GM12864 (cell line): ENCODE measurements around the gene KIAA1549.

Source experiments
- DNase-seq: peaks from one replicate; pipeline ENCODE4 v3.0.0-alpha.2; 2011; ENCODE audit warnings: low read depth
- H3K4me3 ChIP-seq: 2 replicates; pipeline ENCODE4 v1.5.1; 2011; ENCODE audit warnings: mild to moderate bottlenecking, low read depth, low read length, control low read depth
- TF ChIP-seq, protein P1 (sequence below): IDR thresholded peaks from 2 replicates; pipeline ENCODE4 v1.5.1; 2011; ENCODE audit warnings: low read depth, mild to moderate bottlenecking, moderate library complexity, low read length, control low read depth, inconsistent platforms; ENCODE audit errors: missing control alignments

KIAA1549 gene

DNA sequence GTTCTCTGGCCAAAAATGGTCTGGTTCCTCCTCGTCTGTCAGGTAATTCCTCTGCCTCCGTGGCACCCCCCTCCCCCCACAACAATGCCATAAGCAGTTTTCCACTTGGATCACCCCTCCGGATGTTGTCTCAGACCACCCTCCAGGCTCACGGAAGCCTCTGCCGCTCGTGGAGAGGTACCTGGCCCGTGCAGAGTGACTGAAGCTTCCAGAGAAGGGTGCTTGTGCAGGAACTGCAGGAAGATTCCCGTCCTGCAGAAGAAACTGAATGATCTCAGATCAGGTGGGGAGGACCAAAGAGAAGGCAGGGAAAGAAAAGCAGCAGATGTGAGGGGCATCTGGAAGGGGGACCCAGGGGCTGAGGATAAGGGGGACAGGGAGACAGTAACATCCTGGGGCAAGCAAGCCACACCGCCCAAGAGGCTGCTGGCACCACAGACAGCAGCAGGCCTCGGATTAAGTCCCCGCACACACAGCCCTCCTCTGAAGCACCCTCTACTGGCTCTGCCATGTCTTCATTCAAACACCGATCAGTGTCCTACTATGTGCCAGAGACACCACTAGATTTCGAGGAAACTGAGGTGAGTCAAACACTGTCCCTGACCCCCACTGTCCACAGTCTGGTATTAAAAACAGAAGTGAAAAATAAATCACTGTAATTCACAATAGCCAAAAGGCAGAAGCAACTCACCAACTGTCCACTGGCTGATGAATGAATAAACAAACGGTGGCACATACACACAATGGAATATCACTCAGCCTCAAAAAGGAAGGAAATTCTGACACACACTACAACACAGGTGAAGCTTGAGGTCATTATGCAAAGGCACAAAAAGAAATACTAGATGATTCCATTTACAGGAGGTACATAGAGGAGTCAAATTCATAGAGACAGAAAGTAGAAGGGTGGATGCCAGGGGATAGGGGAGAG lies 26.4 kb downstream of the KIAA1549 start:
- TF ChIP-seq, protein P1, sequence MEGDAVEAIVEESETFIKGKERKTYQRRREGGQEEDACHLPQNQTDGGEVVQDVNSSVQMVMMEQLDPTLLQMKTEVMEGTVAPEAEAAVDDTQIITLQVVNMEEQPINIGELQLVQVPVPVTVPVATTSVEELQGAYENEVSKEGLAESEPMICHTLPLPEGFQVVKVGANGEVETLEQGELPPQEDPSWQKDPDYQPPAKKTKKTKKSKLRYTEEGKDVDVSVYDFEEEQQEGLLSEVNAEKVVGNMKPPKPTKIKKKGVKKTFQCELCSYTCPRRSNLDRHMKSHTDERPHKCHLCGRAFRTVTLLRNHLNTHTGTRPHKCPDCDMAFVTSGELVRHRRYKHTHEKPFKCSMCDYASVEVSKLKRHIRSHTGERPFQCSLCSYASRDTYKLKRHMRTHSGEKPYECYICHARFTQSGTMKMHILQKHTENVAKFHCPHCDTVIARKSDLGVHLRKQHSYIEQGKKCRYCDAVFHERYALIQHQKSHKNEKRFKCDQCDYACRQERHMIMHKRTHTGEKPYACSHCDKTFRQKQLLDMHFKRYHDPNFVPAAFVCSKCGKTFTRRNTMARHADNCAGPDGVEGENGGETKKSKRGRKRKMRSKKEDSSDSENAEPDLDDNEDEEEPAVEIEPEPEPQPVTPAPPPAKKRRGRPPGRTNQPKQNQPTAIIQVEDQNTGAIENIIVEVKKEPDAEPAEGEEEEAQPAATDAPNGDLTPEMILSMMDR: no peak
- no peak for DNase-seq
- H3K4me3 ChIP-seq: no peak overlapping the region

DNA sequence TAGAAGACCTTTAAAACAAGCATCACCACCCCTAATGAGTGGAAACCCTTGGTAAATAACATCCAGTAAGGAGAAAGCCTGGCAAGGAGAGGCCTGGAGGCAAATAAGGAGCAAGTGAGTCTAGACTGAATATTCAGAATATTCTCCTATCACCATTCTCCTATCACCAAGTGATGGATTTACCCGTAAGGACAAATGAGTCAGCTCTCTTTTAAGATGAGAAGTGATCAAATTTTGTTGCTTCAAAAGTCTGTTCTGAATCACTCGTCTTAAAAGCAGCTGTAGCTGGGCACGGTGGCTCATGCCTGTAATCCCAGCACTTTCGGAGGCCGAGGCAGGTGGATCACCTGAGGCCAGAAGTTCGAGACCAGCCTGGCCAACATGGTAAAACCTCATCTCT lies 28.4 kb downstream of the KIAA1549 start:
- H3K4me3 ChIP-seq: no peak overlapping the region
- TF ChIP-seq, protein P1: no peak
- no peak for DNase-seq

DNA sequence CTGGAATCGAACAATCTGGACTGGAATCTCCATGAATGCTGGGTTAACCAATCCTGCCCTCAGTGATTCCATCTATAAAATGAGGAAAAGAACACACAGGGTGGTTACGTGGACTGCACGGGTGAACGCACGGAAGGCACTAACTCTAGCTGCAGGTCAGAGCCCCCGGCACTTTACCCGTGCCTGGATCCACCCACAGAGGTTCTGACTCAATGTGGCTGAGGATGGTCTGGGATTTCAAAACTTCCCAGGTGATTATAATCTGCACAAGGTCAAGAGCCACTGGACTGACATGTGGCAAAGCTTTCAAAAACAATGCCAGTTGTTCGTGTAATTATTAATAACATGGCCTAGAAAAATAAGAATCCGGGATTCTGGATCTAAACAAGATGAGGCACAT lies 29.2 kb downstream of the KIAA1549 start:
- H3K4me3 ChIP-seq: no peak overlapping the region
- DNase-seq: no peak
- TF ChIP-seq, protein P1: no peak

DNA sequence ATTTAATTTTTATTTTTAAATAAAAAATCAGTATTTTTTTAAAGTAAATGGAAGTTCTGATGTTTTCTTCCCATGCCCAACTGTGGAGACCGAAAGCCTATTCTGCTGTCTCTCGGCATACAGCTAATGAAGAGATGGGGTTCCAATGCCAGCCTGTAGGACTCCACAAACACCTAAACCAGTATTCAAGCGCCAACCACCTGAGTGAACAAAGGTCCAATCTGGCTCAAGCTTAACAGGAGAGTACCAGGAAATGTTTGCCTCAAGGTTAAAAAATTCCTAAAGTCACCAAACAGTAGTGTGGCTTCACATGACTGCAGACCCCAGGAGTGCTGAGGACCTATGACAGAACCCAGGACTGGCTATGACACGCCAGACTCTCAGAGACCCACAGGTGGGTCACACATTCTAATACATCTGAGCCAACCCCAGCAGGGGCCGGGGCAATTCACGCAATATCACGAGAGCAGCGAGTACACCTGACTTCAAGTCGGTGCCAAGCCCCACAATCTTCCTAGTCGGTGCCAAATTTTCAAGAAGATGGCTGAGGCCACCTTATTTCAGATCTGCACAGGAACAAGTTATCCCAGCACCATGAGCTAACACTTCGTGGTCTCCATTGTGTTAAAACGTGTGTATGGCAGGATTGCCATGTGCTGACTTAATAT lies 31.6 kb downstream of the KIAA1549 start:
- DNase-seq: no peak
- TF ChIP-seq, protein P1: no peak
- H3K4me3 ChIP-seq: no peak overlapping the region

DNA sequence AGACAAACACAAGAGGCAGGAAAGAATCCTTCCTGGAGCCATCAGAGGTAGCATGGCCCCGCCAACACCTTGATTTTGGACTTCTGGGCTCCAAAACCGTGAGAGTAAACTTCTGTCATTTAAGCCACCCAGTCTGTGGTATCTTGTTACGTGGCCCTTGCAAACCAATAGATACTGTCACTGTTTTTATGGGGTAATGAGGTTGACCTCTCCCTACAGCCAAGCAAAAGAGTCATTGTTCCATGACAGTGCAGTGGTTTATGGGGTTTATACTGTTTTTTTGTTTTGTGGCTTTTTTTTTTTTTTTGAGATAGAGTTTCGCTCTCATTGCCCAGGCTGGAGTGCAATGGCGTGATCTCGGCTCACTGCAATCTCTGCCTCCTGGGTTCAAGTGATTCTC lies 32.8 kb downstream of the KIAA1549 start:
- DNase-seq: no peak
- TF ChIP-seq, protein P1: no peak
- no peak overlapping the region for H3K4me3 ChIP-seq

DNA sequence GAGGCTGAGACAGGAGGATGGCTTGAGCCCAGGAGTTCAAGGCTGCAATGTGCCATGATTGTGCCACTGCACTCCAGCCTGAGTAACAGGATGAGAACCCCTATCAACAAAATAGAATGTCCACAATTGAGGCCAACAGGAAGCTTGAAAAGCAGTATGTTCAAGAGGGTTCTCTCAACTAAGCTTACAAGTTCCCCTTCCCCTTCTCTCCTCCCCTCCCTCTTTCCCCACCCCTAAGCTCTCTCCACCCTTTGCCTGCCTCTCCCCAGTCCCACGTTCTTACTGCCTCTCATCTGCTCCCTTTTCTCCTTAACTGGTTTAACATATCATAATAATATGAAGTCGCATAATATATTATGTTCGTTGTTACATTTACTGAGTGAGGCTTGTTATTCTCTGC lies 35.4 kb downstream of the KIAA1549 start:
- TF ChIP-seq, protein P1: no peak
- no peak for DNase-seq
- H3K4me3 ChIP-seq: no peak overlapping the region
